Panc1 (cell line): ENCODE results near the gene INPP4B.

Source experiments
- POLR2AphosphoS5 ChIP-seq: IDR thresholded peaks from 2 replicates; pipeline ENCODE4 v1.6.1; 2012; ENCODE audit warnings: mild to moderate bottlenecking, low read depth, low read length, moderate library complexity
- SIN3A ChIP-seq: IDR thresholded peaks from 2 replicates; pipeline ENCODE4 v1.6.1; 2012; ENCODE audit warnings: low read depth, mild to moderate bottlenecking, low read length, moderate library complexity, borderline replicate concordance; ENCODE audit not compliant: insufficient read depth
- TF ChIP-seq, protein P1 (sequence below): fragments of 450-650 bp; IDR thresholded peaks from 2 replicates; pipeline ENCODE4 v1.5.1; 2017; ENCODE audit warnings: mild to moderate bottlenecking
- TF ChIP-seq, protein P2 (sequence below), 2 experiments: IDR thresholded peaks; 2 replicates each; pipeline ENCODE4 v1.6.1; 2011 to 2012; ENCODE audit warnings: low read depth in 2 of 2, control low read depth in 1 of 2, low read length in 1 of 2, mild to moderate bottlenecking in 1 of 2, moderate library complexity in 1 of 2; ENCODE audit not compliant: insufficient read depth in 1 of 2

DNA sequence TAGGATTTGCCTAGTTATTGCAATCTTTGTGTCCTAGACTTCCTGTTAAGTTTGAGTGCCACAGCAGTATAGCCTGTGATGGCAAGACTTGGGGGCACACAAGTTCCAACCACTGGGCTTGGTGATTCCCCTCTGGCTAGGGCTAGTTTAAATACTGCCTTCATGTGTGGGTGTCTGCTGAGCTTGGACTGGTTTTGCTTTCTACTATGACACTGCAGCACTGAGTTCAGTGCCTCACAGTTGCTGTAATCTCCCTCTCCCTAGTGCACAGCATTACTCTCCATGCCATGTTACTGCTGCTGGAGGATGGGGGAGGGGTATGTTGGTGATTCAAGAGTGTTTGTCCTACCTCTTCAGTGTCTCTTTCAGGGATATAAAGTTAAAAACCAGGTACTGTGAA is 830.1 kb downstream of the INPP4B start:
- TF ChIP-seq, protein P1, sequence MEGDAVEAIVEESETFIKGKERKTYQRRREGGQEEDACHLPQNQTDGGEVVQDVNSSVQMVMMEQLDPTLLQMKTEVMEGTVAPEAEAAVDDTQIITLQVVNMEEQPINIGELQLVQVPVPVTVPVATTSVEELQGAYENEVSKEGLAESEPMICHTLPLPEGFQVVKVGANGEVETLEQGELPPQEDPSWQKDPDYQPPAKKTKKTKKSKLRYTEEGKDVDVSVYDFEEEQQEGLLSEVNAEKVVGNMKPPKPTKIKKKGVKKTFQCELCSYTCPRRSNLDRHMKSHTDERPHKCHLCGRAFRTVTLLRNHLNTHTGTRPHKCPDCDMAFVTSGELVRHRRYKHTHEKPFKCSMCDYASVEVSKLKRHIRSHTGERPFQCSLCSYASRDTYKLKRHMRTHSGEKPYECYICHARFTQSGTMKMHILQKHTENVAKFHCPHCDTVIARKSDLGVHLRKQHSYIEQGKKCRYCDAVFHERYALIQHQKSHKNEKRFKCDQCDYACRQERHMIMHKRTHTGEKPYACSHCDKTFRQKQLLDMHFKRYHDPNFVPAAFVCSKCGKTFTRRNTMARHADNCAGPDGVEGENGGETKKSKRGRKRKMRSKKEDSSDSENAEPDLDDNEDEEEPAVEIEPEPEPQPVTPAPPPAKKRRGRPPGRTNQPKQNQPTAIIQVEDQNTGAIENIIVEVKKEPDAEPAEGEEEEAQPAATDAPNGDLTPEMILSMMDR = no peak
- no peak for TF ChIP-seq POLR2AphosphoS5
- no peak for TF ChIP-seq SIN3A
- TF ChIP-seq, protein P2, sequence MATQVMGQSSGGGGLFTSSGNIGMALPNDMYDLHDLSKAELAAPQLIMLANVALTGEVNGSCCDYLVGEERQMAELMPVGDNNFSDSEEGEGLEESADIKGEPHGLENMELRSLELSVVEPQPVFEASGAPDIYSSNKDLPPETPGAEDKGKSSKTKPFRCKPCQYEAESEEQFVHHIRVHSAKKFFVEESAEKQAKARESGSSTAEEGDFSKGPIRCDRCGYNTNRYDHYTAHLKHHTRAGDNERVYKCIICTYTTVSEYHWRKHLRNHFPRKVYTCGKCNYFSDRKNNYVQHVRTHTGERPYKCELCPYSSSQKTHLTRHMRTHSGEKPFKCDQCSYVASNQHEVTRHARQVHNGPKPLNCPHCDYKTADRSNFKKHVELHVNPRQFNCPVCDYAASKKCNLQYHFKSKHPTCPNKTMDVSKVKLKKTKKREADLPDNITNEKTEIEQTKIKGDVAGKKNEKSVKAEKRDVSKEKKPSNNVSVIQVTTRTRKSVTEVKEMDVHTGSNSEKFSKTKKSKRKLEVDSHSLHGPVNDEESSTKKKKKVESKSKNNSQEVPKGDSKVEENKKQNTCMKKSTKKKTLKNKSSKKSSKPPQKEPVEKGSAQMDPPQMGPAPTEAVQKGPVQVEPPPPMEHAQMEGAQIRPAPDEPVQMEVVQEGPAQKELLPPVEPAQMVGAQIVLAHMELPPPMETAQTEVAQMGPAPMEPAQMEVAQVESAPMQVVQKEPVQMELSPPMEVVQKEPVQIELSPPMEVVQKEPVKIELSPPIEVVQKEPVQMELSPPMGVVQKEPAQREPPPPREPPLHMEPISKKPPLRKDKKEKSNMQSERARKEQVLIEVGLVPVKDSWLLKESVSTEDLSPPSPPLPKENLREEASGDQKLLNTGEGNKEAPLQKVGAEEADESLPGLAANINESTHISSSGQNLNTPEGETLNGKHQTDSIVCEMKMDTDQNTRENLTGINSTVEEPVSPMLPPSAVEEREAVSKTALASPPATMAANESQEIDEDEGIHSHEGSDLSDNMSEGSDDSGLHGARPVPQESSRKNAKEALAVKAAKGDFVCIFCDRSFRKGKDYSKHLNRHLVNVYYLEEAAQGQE (IDR thresholded peaks at IDR 0.05; ENCODE audit: insufficient read depth in 1 of 2, low read depth in 2 of 2, low read length in 1 of 2) = no peak
